PFSK-1 (cell line): Measurements from ENCODE around the gene PRDM15.

Experiments used
- FOXP2 ChIP-seq: optimal IDR thresholded peaks from 2 replicates; pipeline ENCODE3; 2011; ENCODE audit warnings: borderline replicate concordance, control low read depth, inconsistent platforms; ENCODE audit not compliant: insufficient read depth; ENCODE audit errors: extremely low read length, extremely low read depth
- POLR2AphosphoS5 ChIP-seq: IDR thresholded peaks from 2 replicates; pipeline ENCODE4 v1.6.1; 2012; ENCODE audit warnings: low read depth, mild to moderate bottlenecking, control low read depth, low read length, moderate library complexity
- REST ChIP-seq, 2 experiments: IDR thresholded peaks; 2 replicates each; pipeline versions ENCODE4 v1.6.1 to v1.8.0; 2011 to 2012; ENCODE audit warnings: low read depth in 2 of 2, low read length in 2 of 2, control low read depth in 1 of 2, inconsistent platforms in 1 of 2, mild to moderate bottlenecking in 1 of 2, moderate library complexity in 1 of 2; ENCODE audit not compliant: insufficient read depth in 1 of 2
- SIN3A ChIP-seq: IDR thresholded peaks from 2 replicates; pipeline ENCODE4 v1.6.1; 2012; ENCODE audit warnings: mild to moderate bottlenecking, low read length, moderate library complexity, borderline replicate concordance; ENCODE audit not compliant: insufficient read depth
- TAF1 ChIP-seq: IDR thresholded peaks from 2 replicates; pipeline ENCODE4 v1.6.1; 2012; ENCODE audit warnings: low read length, control low read depth, borderline replicate concordance; ENCODE audit not compliant: insufficient read depth

PRDM15 gene

GRCh38 chr21:41831453-41831831 lies 47.7 kb downstream of the PRDM15 start:
- TF ChIP-seq FOXP2 (no peak), REST (IDR thresholded peaks at IDR 0.05; ENCODE audit: insufficient read depth in 1 of 2, low read depth in 2 of 2, low read length in 2 of 2) (no peak), SIN3A (no peak), TAF1 (no peak), POLR2AphosphoS5 (no peak)

GRCh38 chr21:41830764-41831452 lies 48.2 kb downstream of the PRDM15 start:
- TF ChIP-seq REST (IDR thresholded peaks at IDR 0.05; ENCODE audit: insufficient read depth in 1 of 2, low read depth in 2 of 2, low read length in 2 of 2): no peak
- no peak for TF ChIP-seq SIN3A
- no peak for TF ChIP-seq FOXP2
- no peak for TF ChIP-seq TAF1
- TF ChIP-seq POLR2AphosphoS5: no peak

GRCh38 chr21:41830145-41830707 lies 48.9 kb downstream of the PRDM15 start:
- TF ChIP-seq SIN3A: no peak
- no peak for TF ChIP-seq FOXP2
- no peak for TF ChIP-seq POLR2AphosphoS5

- TF ChIP-seq REST (IDR thresholded peaks at IDR 0.05; ENCODE audit: insufficient read depth in 1 of 2, low read depth in 2 of 2, low read length in 2 of 2): no peak
- TF ChIP-seq POLR2AphosphoS5: no peak
- no peak for TF ChIP-seq FOXP2
- TF ChIP-seq SIN3A: no peak
- TF ChIP-seq TAF1: no peak
Observed at GRCh38 chr21:41828884-41829360, 50.2 kb downstream of the PRDM15 start.

GRCh38 chr21:41827951-41828883 lies 50.9 kb downstream of the PRDM15 start:
- no peak for TF ChIP-seq REST (IDR thresholded peaks at IDR 0.05; ENCODE audit: insufficient read depth in 1 of 2, low read depth in 2 of 2, low read length in 2 of 2)
- TF ChIP-seq TAF1: no peak
- TF ChIP-seq SIN3A: no peak
- TF ChIP-seq FOXP2: no peak
- no peak for TF ChIP-seq POLR2AphosphoS5
